AG10803 (cell line): Measurements from ENCODE around the gene SARS1.

Source experiments
- DNase-seq: peaks from one replicate; pipeline ENCODE4 v3.0.0; 2010; ENCODE audit warnings: low read depth
- H3K4me3 ChIP-seq: 2 replicates; pipeline ENCODE4 v1.5.1; 2011; ENCODE audit warnings: mild to moderate bottlenecking, low read length, control low read depth
- TF ChIP-seq, protein P1 (sequence below): conservative IDR thresholded peaks from 2 replicates; pipeline ENCODE4 v1.5.1; 2011; ENCODE audit warnings: mild to moderate bottlenecking, low read length, control low read depth, inconsistent platforms

The SARS1 gene

DNA sequence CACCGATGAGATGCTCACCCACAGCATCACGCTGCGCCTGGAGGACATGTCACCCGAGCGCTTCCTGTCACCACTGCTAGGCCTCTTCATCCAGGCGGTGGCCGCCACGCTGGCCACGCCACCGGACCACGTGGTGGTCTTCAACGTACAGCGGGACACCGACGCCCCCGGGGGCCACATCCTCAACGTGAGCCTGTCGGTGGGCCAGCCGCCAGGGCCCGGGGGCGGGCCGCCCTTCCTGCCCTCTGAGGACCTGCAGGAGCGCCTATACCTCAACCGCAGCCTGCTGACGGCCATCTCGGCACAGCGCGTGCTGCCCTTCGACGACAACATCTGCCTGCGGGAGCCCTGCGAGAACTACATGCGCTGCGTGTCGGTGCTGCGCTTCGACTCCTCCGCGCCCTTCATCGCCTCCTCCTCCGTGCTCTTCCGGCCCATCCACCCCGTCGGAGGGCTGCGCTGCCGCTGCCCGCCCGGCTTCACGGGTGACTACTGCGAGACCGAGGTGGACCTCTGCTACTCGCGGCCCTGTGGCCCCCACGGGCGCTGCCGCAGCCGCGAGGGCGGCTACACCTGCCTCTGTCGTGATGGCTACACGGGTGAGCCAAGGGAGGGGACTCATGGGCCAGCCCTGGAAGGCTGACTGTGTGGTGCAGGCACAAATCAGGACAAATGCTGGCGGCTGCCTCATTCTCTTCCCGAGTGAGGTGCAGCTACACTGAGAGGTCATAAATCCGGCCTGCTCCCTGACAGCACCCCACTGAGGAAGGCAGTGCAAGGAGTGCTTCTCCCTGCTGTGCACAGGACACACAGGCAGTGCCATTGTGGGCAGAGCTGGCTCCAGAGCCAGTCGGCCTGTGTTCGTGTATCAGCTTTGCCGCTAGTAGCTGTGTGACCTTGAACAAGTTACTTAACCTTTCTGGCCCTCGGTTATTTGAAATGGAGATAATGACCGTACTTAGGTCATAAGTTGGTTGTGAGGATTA lies 45.1 kb downstream of the SARS1 start:
- TF ChIP-seq, protein P1, sequence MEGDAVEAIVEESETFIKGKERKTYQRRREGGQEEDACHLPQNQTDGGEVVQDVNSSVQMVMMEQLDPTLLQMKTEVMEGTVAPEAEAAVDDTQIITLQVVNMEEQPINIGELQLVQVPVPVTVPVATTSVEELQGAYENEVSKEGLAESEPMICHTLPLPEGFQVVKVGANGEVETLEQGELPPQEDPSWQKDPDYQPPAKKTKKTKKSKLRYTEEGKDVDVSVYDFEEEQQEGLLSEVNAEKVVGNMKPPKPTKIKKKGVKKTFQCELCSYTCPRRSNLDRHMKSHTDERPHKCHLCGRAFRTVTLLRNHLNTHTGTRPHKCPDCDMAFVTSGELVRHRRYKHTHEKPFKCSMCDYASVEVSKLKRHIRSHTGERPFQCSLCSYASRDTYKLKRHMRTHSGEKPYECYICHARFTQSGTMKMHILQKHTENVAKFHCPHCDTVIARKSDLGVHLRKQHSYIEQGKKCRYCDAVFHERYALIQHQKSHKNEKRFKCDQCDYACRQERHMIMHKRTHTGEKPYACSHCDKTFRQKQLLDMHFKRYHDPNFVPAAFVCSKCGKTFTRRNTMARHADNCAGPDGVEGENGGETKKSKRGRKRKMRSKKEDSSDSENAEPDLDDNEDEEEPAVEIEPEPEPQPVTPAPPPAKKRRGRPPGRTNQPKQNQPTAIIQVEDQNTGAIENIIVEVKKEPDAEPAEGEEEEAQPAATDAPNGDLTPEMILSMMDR = no peak
- no peak overlapping the region for H3K4me3 ChIP-seq
- DNase-seq = no peak

DNA sequence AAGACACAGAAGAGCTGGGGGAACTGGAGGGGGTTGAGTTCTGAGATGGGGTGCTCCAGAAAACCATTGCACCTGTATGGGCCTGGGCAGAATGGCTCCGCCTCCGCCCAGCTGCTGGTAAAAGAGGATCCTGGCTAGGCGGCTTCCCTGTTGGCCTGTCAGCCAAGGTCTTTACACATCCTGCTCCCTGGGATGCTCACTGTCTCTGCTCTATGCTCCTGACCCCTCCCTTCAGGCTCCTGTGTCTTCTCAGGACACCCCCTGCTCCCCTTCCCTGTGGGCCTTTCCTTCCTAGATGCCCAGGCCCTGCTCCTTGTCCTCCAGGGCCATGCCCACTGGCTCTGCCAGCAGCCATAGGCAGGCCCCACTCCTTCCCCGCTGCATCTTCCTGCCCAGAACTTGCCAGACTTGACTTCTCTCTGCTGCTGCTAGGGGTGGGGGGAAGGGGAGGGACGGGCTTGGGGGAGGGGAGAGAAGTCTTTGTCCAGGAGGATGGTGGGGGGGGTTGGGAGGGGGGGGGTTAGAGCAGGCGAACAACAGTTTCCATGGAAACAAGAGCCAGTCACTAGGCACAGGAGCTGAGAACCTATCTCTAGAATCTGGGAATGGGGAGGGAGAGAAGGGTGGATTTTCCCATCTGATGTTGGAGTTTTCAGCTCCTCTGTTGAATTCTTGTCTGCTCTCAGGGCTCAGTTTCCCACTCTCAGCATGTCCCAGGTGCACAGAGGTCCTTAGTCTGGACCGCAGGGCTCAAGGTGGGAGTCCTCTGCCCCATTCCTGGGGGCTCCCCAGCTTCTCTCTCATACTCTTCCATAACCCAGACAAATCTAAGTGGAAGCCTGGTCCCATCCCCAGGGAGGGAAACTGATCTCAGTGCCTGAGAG lies 46.2 kb downstream of the SARS1 start:
- TF ChIP-seq, protein P1 = no peak
- no peak overlapping the region for H3K4me3 ChIP-seq
- DNase-seq = no peak

DNA sequence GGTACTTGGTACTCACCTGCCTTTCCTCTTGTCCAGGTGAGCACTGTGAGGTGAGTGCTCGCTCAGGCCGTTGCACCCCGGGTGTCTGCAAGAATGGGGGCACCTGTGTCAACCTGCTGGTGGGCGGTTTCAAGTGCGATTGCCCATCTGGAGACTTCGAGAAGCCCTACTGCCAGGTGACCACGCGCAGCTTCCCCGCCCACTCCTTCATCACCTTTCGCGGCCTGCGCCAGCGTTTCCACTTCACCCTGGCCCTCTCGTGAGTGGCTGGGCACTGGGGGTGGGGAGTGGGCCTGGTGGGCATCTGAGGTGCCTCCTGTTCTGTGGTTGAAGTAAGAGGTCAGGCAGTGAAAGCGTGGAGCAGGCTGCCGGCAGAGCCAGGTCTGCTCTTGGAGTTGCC lies 47.3 kb downstream of the SARS1 start:
- TF ChIP-seq, protein P1 = no peak
- DNase-seq = no peak
- H3K4me3 ChIP-seq = no peak overlapping the region

DNA sequence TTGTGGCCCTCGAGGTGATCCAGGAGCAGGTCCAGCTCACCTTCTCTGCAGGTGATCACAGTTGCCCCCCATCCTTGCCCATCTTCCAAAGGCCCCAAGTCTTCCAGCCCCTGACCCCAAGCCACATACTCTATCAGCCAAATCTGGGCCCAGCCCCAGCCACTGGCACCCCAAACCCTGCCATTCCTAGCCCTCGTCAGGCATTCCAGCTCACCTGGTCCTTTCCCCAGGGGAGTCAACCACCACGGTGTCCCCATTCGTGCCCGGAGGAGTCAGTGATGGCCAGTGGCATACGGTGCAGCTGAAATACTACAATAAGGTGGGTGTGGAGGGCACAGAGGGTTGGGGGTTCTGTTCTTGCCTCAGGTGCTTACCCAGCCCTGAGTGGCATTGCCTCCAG lies 47.9 kb downstream of the SARS1 start:
- no peak for DNase-seq
- TF ChIP-seq, protein P1 = no peak
- no peak overlapping the region for H3K4me3 ChIP-seq

DNA sequence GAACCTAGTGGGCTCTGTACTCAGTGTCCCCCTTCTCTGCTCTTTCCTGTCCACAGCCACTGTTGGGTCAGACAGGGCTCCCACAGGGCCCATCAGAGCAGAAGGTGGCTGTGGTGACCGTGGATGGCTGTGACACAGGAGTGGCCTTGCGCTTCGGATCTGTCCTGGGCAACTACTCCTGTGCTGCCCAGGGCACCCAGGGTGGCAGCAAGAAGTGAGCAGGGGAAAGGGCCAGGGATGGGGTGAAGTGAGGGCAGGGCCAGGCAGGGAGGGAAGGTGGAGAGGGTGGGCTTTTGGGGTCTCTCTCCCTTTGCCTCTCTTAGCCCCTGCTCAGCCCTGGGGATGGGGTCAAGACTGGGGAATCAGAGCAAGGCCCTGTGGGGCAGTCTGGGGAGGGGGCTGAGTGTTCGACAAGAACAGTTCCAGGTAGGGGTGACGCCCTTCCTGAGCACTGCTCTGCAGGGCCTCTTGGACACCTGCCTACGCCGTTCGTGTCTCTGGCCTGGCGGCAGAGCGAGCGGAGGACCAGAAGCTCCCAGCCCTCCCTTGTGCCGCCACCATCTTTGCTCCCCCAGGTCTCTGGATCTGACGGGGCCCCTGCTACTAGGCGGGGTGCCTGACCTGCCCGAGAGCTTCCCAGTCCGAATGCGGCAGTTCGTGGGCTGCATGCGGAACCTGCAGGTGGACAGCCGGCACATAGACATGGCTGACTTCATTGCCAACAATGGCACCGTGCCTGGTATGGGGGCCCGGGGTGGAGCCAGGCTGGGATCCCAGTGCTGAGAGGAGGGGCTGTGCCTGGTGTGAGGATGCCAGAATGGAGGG lies 48.7 kb downstream of the SARS1 start:
- no peak overlapping the region for H3K4me3 ChIP-seq
- TF ChIP-seq, protein P1 = no peak
- DNase-seq = no peak

DNA sequence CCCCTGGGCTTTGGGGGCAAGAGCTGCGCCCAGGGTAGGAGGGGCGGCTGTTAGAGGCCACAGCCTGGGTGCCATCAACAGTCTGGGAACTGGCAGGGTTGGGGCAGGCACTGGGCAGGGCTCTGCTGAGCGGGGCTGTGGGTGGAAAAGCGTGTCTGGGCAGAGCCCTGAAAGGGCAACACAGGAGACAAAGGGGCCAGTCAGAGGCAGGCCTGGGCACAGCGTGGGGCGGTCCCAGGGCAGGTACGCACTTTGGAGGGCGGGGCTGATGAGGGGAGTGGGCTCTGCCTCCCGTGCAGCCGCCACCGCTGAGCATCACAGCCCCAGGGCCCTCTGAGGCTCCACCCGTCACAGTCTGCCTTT lies 49.5 kb downstream of the SARS1 start:
- TF ChIP-seq, protein P1 = no peak
- no peak for DNase-seq
- H3K4me3 ChIP-seq = no peak overlapping the region
